Neural cell (in vitro differentiated cells): ENCODE data around the gene MRC1. TPM values are rescaled to one million over a fixed set of nuclear protein-coding genes. Genes with fewer than 3 reads are reported as not detected.

ENCODE experiments used
- H2AFZ ChIP-seq: fragments of 200-600, 300-800 bp; sonication (generic), shearing (Covaris generic); 2 replicates; pipeline ENCODE4 v1.6.0; 2014; ENCODE audit warnings: low read depth, mild to moderate bottlenecking, antibody characterized with exemption, low read length, moderate library complexity
- H3F3A ChIP-seq: fragments of 200-600 bp; shearing (Covaris generic); 2 replicates; pipeline ENCODE4 v1.6.1; 2016; ENCODE audit warnings: mild to moderate bottlenecking, moderate library complexity, mixed read lengths, antibody characterized with exemption, low read length; ENCODE audit not compliant: insufficient read depth, poor library complexity, severe bottlenecking
- H3K27ac ChIP-seq: fragments of 200-600, 300-800 bp; sonication (generic), shearing (Covaris generic); 2 replicates; pipeline ENCODE4 v1.5.1; 2014; ENCODE audit warnings: mild to moderate bottlenecking, low read length, moderate library complexity
- H3K27me3 ChIP-seq: fragments of 300-800, 200-600 bp; sonication (generic), shearing (Covaris generic); 2 replicates; pipeline ENCODE4 v1.6.0; 2014; ENCODE audit warnings: mild to moderate bottlenecking, low read depth, low read length, moderate library complexity; ENCODE audit not compliant: insufficient read depth
- H3K36me3 ChIP-seq: fragments of 300-800, 200-600 bp; sonication (generic), shearing (Covaris generic); 2 replicates; pipeline ENCODE4 v1.5.1; 2014; ENCODE audit warnings: mild to moderate bottlenecking, antibody characterized with exemption, low read length, moderate library complexity; ENCODE audit not compliant: insufficient read depth
- H3K4me2 ChIP-seq: fragments of 300-800, 200-600 bp; sonication (generic), shearing (Covaris generic); 2 replicates; pipeline ENCODE4 v1.6.0; 2014; ENCODE audit warnings: mild to moderate bottlenecking, low read length
- H3K4me3 ChIP-seq: fragments of 300-800, 200-600 bp; sonication (generic), shearing (Covaris generic); 2 replicates; pipeline ENCODE4 v1.5.1; 2014; ENCODE audit warnings: mild to moderate bottlenecking, low read length, moderate library complexity
- H3K79me2 ChIP-seq: fragments of 200-600 bp; shearing (Covaris generic); replicated peaks from 2 replicates; pipeline ENCODE4 v1.6.0; 2014; ENCODE audit warnings: mild to moderate bottlenecking, low read length, moderate library complexity; ENCODE audit not compliant: insufficient read depth
- H3K9ac ChIP-seq: fragments of 300-800, 200-600 bp; sonication (generic), shearing (Covaris generic); 2 replicates; pipeline ENCODE4 v1.6.1; 2016; ENCODE audit warnings: mild to moderate bottlenecking, low read length, mixed read lengths
- H3K9me2 ChIP-seq: fragments of 200-600 bp; shearing (Covaris generic); 2 replicates; pipeline ENCODE4 v1.6.1; 2016; ENCODE audit warnings: mild to moderate bottlenecking, low read length, mixed read lengths; ENCODE audit not compliant: insufficient read depth
- H3K9me3 ChIP-seq: fragments of 200-600, 300-800 bp; sonication (generic), shearing (Covaris generic); 2 replicates; pipeline ENCODE4 v1.6.1; 2016; ENCODE audit warnings: mild to moderate bottlenecking, mixed run types, low read length, moderate library complexity, mixed read lengths
- H4K20me1 ChIP-seq: fragments of 200-600 bp; shearing (Covaris generic); 2 replicates; pipeline ENCODE4 v1.6.1; 2016; ENCODE audit warnings: mild to moderate bottlenecking, mixed run types; ENCODE audit not compliant: insufficient read depth
- EP300 ChIP-seq: fragments of 450-650 bp; conservative IDR thresholded peaks from 2 replicates; pipeline ENCODE4 v1.6.1; 2014; ENCODE audit warnings: antibody characterized with exemption, mild to moderate bottlenecking, moderate library complexity; ENCODE audit not compliant: poor library complexity, severe bottlenecking
- EZH2 ChIP-seq: fragments of 200-600, 300-800 bp; shearing (Covaris generic), sonication (generic); IDR thresholded peaks from 2 replicates; pipeline ENCODE4 v1.6.1; 2014; ENCODE audit warnings: antibody characterized with exemption, low read length, borderline replicate concordance, mild to moderate bottlenecking; ENCODE audit not compliant: insufficient read depth, poor library complexity, severe bottlenecking
- MXI1 ChIP-seq: fragments of 450-650 bp; conservative IDR thresholded peaks from 2 replicates; pipeline ENCODE4 v1.6.1; 2014; ENCODE audit warnings: antibody characterized with exemption, mild to moderate bottlenecking; ENCODE audit not compliant: poor library complexity, severe bottlenecking
- POLR2AphosphoS5 ChIP-seq: IDR thresholded peaks from 2 replicates; pipeline ENCODE4 v1.6.1; 2012
- RAD21 ChIP-seq: fragments of 450-650 bp; conservative IDR thresholded peaks from 2 replicates; pipeline ENCODE4 v1.6.1; 2014; ENCODE audit warnings: antibody characterized with exemption, mild to moderate bottlenecking, moderate library complexity
- REST ChIP-seq: IDR thresholded peaks from 2 replicates; pipeline ENCODE4 v1.6.1; 2012; ENCODE audit warnings: borderline replicate concordance
- SMC3 ChIP-seq: fragments of 450-650 bp; conservative IDR thresholded peaks from 2 replicates; pipeline ENCODE4 v1.6.1; 2014; ENCODE audit warnings: antibody characterized with exemption, mild to moderate bottlenecking, moderate library complexity; ENCODE audit not compliant: poor library complexity
- TAF1 ChIP-seq: IDR thresholded peaks from 2 replicates; pipeline ENCODE4 v1.6.1; 2012; ENCODE audit warnings: low read depth
- polyA plus RNA-seq: library from polyadenylated mRNA; depleted of rRNA; stranded (reverse); fragments of >200 nt; gene quantifications from 2 replicates; pipeline ENCODE4 v1.2.3, GENCODE V29; 2014

MRC1 gene
- polyA plus RNA-seq, 1 donor from 2014 or later: not detected

- Histone ChIP-seq H3K36me3 (no peaks in the 10 kb centered on the region), H3K9me2 (no peaks in the 10 kb centered on the region), H3K27me3 (no peaks in the 10 kb centered on the region), H3K79me2 (no peaks in the 10 kb centered on the region), H2AFZ (no peak overlapping the region), H3K27ac (no peak overlapping the region), H3F3A (no peaks in the 10 kb centered on the region), H4K20me1 (no peaks in the 10 kb centered on the region), H3K4me3 (no peak overlapping the region), H3K4me2 (no peak overlapping the region), H3K9me3 (no peaks in the 10 kb centered on the region), H3K9ac (no peak overlapping the region)
- TF ChIP-seq RAD21 (no peak), REST (no peak), EP300 (no peak), SMC3 (no peak), EZH2 (no peak), MXI1 (no peak), POLR2AphosphoS5 (no peak), TAF1 (no peak)
These were observed 12.7 kb downstream of the MRC1 start for GRCh38 chr10:17821893-17822292.

GRCh38 chr10:17831341-17831740 lies 22.2 kb downstream of the MRC1 start:
- no peaks in the 10 kb centered on the region for H3K9me2 ChIP-seq
- H3K9ac ChIP-seq: no peak overlapping the region
- no peaks in the 10 kb centered on the region for H3K79me2 ChIP-seq
- TF ChIP-seq TAF1 (no peak), RAD21 (no peak), EZH2 (no peak), REST (no peak)
- no peak overlapping the region for H3K27ac ChIP-seq
- H3K4me3 ChIP-seq: no peak overlapping the region
- no peaks in the 10 kb centered on the region for H3F3A ChIP-seq
- no peaks in the 10 kb centered on the region for H3K27me3 ChIP-seq
- no peaks in the 10 kb centered on the region for H4K20me1 ChIP-seq
- no peaks in the 10 kb centered on the region for H3K36me3 ChIP-seq
- H2AFZ ChIP-seq: no peak overlapping the region
- H3K4me2 ChIP-seq: no peak overlapping the region
- H3K9me3 ChIP-seq: no peaks in the 10 kb centered on the region
